HG02588 (cell line): ENCODE measurements around the gene ATP2A3.
"Not testable (repeated sequence)": the region's sequence is repeated elsewhere in the genome, so short reads cannot be mapped to it uniquely, and the experiment has no call there.

Experiments
- ATAC-seq: cut with Tn5 transposase; IDR thresholded peaks from one replicate; pipeline ENCODE4 v1.9.1; 2021; ENCODE audit warnings: mild to moderate bottlenecking, moderate library complexity; ENCODE audit not compliant: unreplicated experiment

ATP2A3 gene

DNA sequence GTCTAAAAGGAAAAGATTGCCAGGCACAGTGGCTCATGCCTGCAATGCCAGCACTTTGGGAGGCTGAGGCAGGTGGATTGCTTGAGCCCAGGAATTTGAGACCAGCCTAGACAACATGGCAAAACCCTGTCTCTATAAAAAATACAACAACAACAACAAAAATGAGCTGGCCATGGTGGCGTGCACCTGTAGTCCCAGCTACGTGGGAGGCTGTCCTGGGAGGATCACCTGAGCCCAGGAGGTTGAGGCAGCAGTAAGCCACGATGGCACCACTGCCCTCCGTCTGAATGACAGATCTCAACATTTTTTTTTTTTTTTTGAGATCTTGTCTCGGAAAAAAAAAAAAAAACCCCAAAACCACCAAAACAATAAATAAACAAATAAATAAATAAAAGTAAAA, 28.1 kb upstream of the ATP2A3 start:
- ATAC-seq: no peak

- ATAC-seq: not testable (repeated sequence)
These were observed 27.5 kb upstream of the ATP2A3 start for GRCh38 chr17:3991699-3992098.

DNA sequence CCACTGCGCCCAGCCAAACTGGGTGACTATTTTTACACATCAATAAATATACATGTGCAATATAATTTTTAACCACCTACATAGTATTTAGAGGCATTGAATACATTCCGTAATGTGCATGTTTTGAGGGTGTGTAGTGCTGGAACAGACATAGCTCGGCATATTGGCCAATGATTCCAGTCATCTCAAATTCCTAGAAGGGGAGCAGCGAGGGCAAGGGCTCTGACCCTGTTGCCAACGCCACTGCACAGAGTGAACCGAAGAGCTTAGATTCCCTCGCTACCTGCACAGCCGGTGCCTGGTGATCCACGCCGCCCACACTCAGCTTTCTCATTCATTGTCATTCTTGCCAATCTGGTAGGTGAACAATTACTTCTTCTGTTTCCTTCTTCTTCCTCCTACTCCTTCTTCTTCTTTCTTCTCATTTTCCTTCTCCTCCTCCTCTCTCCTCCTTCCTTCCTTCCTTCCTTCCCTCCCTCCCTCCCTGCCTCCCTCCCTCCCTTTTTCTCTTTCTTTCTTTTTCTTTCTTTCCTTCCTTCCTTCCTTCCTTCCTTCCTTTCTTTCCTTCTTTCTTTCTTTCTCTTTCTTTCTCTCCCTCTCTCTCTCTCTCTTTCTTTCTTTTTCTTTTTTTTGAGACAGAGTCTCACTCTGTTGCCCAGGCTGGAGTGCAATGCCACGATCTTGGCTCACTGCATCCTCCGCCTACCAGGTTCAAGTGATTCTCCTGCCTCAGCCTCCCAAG, 26.3 kb upstream of the ATP2A3 start:
- no peak for ATAC-seq

DNA sequence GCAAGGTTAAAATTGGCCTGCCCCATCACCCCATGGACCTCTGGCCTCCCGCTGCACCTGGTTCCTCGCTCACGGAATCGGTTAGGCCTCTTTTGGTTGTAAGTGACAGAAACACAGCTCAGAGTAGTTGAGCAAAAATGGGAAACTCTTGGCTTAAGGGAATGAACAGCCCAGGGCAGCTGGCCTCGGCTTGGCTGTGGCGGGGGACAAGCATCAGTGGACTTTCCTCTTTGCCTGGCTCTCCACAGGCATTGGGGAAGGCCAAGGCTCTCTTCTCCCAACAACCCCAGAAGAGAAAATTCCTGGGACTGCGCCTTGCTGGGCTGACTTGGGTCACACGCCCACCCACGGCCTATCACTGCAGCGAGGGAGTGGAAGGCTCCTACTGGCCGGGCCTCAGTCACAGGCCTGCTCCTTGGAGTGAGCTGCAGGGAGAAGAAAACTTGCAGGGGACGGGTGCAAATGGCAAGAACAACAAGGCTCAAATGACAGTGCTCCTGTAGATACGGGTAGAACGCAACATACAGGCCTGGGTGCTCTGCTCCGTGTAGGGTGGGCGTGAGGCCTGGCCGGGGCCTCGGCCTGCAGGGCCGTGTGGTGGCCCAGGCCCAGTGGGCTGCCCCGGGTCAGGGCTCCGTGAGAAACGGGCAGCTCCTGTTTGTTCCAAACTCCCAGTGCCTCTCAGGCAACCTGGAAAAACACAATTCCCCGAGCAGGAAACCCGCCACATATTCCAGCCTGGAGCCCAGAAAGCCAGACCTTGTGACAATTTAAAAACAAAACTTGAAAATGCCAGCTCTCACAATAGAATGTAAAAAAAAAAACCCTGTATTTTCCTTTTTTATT, 25.0 kb upstream of the ATP2A3 start:
- no peak for ATAC-seq

DNA sequence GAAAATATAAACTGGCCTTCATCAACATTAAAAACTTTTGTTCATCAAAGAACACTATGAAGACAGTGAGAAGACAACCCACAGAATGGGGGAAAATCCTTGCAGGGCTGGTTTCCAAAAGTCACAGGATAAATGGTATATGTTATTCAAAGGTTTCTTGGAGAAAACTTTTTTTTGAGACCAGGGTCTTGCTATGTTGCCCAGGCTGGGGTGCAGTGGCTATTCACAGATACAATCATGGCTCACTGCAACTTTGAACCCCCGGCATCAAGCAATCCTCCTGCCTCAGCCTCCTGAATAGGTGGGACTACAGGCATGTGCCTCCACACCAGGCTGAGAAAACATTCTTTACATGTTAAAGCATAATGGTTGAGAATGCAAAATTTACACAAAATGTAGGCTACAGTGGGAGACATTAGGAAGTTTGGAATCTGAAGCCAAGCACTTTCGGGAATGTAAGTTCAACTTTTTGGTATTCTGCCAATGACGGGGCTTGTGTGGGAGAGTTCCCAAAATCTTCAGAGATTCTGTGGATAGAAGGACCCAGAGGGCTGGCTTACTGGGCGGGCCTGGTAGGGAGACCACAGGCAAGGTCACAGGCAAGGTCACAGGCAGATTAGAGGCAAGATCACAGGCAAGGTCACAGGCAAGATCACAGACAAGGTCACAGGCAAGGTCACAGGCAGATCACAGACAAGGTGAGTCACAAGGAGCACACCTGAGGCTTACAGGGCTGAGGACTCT, 24.2 kb upstream of the ATP2A3 start:
- ATAC-seq: no peak

GRCh38 chr17:3986939-3987335, 22.7 kb upstream of the ATP2A3 start:
- no peak for ATAC-seq

GRCh38 chr17:3986270-3986938, 22.2 kb upstream of the ATP2A3 start:
- ATAC-seq: no peak

- no peak for ATAC-seq
These were observed 21.6 kb upstream of the ATP2A3 start for GRCh38 chr17:3985846-3986245.

DNA sequence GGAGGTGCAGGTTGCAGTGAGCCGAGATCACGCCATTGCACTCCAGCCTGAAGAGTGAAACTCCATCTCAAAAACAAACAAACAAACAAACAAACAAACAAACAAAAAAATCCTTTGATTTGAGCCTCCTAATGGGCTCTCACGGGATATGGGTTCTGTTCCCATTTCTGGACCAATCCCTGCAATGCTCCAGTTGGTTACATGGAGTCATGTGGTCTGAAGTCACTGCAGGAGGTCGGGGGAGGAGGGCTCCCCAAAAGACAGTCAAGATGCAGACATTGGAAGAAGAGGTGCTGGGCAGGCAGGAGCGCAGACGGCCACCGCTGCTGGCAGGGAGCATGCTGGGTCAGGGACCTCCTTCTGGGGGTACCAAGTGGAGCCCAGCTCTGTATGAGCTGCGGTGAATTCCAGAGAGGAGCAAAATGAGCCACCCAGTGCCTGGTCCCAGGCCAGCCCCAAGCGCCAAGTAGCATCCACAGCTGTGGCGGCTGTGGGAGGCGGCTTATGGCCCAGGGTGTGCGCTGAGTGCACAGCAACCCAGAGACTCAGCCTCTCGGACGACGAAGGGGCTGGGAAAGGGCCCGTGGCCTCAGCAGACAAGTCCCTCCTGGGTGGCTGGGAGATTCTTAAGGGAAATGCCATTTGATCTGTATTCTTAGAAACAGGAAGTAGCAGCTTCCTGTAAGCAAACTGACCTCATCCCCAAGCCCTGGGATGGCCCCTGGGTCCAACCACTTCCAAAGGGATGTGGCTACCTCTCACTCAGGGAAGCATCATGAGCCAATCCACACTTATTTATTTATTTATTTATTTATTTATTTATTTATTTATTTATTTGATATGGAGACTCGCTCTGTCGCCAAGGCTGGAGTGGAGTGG, 19.6 kb upstream of the ATP2A3 start:
- no peak for ATAC-seq

DNA sequence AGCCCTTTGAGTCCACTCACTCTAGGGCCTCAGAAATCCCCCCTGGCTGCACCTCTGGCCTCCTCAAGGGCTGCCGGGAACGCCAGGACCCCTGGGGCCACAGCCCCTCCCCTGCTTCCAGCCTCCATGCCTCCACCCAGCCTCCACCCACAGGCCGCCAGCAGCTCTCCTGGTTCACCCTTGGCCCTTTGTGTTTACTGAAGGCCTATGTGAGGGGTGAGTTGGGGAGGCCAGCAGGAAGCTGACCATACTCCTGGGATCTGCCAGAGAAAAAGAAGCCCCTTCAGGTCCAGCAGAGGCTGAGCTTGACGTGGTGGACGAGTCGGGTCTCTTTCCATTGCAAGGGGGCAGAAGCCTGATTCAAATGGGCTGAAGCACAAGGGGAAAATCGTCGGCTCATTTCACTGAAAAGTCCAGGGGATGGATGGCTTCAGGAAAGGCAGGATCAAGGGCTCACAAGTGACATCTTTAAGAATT, 18.3 kb upstream of the ATP2A3 start:
- no peak for ATAC-seq

GRCh38 chr17:3982113-3982512, 17.9 kb upstream of the ATP2A3 start:
- no peak for ATAC-seq

DNA sequence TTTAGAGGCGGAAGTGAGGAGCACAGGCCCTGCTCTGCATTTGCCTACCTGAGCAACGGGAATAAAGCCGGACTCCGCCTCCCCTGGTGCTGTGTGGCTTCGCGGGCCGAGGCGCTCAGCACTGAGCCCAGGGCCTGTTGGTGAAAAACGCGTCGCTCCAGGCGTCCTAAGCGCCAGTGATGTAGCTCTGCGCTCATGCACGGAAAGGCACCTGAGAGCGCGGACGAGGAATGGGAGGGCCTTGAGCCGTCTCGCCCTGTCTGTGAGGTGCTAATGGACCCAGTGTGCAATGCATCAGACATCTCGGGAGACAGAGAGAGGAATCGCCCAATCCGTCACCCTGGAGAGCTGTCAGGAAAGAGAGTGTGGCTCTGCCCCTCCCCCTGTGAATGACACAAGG, 17.2 kb upstream of the ATP2A3 start:
- ATAC-seq: no peak

DNA sequence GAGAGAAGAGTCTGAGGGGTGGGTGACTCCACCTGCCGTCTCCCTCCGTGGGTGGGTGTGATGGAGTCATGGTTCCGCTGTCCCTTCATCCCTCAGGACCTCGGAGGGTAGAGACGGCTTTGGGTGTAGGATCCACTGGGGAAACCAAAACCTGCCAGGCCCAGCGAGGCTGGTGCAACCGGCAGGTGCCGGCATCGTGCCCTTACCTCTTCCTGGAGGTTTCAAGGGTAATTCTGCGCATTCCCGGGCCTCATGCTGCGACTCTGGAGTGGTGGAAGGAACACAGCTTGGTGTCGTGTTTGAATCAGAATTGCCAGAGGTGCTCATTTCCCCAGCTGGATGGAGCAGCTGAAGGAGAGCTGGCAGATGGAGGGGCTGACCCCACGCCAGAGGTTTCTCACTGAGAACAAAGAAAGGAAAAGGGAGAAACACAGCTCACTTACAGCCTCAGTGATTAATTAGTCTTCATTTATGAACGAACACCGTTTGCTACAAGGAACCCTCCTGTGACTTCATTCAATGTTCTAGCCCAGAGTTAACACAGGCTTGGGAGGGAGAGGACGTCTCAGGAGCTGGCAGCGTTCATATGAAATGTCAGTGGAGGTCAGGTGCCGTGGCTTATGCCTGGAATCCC, 16.3 kb upstream of the ATP2A3 start:
- no peak for ATAC-seq

- no peak for ATAC-seq
These were observed 15.0 kb upstream of the ATP2A3 start for GRCh38 chr17:3979290-3979611.

- no peak for ATAC-seq
These were observed 14.4 kb upstream of the ATP2A3 start for GRCh38 chr17:3978421-3979289.

GRCh38 chr17:3977387-3977786, 13.2 kb upstream of the ATP2A3 start:
- no peak for ATAC-seq

DNA sequence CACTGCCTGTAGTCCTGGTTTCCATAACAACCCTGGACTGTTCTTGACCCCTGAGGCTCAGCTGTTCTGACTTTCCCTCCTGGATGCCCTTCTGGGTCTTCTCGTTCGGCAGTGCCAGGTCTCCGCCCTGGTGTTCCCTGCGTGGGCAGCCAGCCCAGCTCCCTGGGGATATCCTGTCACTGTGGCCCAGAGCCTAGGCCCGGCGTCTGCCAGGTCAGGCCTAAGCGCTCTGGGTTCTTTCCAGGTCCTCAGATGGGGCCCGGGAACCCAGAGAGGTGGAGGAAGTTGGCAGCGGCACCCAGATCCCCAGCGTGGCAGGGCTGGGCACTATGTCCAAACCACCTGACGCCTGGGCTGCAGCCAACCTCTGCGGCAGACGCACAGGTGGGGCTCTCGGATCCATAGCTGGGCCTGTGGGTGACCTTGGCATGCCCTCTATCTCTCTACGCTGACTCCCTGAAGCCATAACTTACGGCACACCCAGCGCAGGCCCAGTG, 12.5 kb upstream of the ATP2A3 start:
- no peak for ATAC-seq

DNA sequence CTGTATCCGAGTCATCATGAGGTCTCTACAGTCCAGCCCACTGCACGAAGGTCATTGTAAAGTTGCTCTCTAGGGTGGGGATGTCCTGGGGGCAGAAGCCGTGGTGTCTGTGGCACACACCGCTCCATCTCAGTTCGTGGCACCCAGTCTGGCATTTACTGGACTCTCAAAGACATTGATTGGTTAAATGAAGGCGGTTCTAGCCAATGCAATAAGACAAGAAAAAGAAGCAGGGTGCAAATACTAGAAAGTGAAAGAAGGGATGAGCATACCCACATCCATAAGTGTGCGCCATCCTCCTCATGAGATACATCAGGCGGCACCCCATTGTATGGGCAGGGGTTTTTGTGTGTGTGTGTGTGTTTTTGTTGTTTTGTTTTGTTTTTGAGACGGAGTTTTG, 10.7 kb upstream of the ATP2A3 start:
- ATAC-seq: no peak
